NCI-H748 (cell line): ENCODE measurements around the gene DRG2.

Experiments used
- DNase-seq: peaks from one replicate; lab custom pipeline; 2025; ENCODE audit not compliant: unreplicated experiment; lab: John Stamatoyannopoulos, UW

Gene DRG2

GRCh38 chr17:18115517-18115916 is 27.8 kb downstream of the DRG2 start:
- DNase-seq: no peak

- no peak for DNase-seq
Measured at GRCh38 chr17:18116078-18116477, 28.3 kb downstream of the DRG2 start.

GRCh38 chr17:18117533-18117932 is 29.8 kb downstream of the DRG2 start:
- DNase-seq: no peak

GRCh38 chr17:18117982-18118975 is 30.5 kb downstream of the DRG2 start:
- no peak for DNase-seq

- no peak for DNase-seq
Measured at GRCh38 chr17:18119166-18119745, 31.5 kb downstream of the DRG2 start.

GRCh38 chr17:18119938-18120337 is 32.2 kb downstream of the DRG2 start:
- no peak for DNase-seq

GRCh38 chr17:18120461-18121017 is 32.8 kb downstream of the DRG2 start:
- DNase-seq: no peak

- no peak for DNase-seq
Measured at GRCh38 chr17:18121144-18121910, 33.6 kb downstream of the DRG2 start.

GRCh38 chr17:18122990-18123753 is 35.4 kb downstream of the DRG2 start:
- DNase-seq: no peak

- DNase-seq: no peak
Measured at GRCh38 chr17:18124345-18125126, 36.8 kb downstream of the DRG2 start.

- DNase-seq: peak; percentile 52
Measured at GRCh38 chr17:18129041-18129502, 41.3 kb downstream of the DRG2 start.

GRCh38 chr17:18132711-18133110 is 45.0 kb downstream of the DRG2 start:
- no peak for DNase-seq

- DNase-seq: no peak
Measured at GRCh38 chr17:18136357-18136756, 48.6 kb downstream of the DRG2 start.

GRCh38 chr17:18138065-18138749 is 50.5 kb downstream of the DRG2 start:
- DNase-seq: no peak

GRCh38 chr17:18139092-18139491 is 51.3 kb downstream of the DRG2 start:
- DNase-seq: no peak

- DNase-seq: no peak
Measured at GRCh38 chr17:18139498-18139897, 51.8 kb downstream of the DRG2 start.

- no peak for DNase-seq
Measured at GRCh38 chr17:18139949-18140348, 52.2 kb downstream of the DRG2 start.

- DNase-seq: no peak
Measured at GRCh38 chr17:18140648-18141047, 52.9 kb downstream of the DRG2 start.

- DNase-seq: peak; percentile 68
Measured at GRCh38 chr17:18141210-18141803, 53.6 kb downstream of the DRG2 start.
